H1 (cell line): Measurements from ENCODE around the gene LAMA3. TPM values are rescaled to one million over a fixed set of nuclear protein-coding genes. Genes with fewer than 3 reads are reported as not detected.

Experiments
- JUN ChIP-seq: IDR thresholded peaks from 2 replicates; pipeline ENCODE4 v1.6.1; 2011; ENCODE audit warnings: low read depth, mild to moderate bottlenecking, improper control_type of control experiment, low read length
- POLR2AphosphoS5 ChIP-seq: IDR thresholded peaks from 2 replicates; pipeline ENCODE4 v1.6.1; 2011; ENCODE audit warnings: low read depth, low read length
- SP1 ChIP-seq: IDR thresholded peaks from 2 replicates; pipeline ENCODE4 v1.6.1; 2011; ENCODE audit warnings: low read depth, low read length
- TAF1 ChIP-seq: IDR thresholded peaks from 2 replicates; pipeline ENCODE4 v1.6.1; 2011; ENCODE audit warnings: mild to moderate bottlenecking, low read depth, low read length
- ZNF274 ChIP-seq: IDR thresholded peaks from 2 replicates; pipeline ENCODE4 v1.7.0; 2012; ENCODE audit warnings: low read length, borderline replicate concordance; ENCODE audit errors: extremely low read depth
- polyA plus RNA-seq, 7 experiments: library from polyadenylated mRNA; depleted of rRNA in 3 of 7; stranded (reverse) in 5 of 7; unstranded in 2 of 7; fragments of >200 nt in 5 of 7; fragments of 200-250 nt in 2 of 7; gene quantifications; 1 replicate in 5 of 7; 2 replicates in 1 of 7; 4 replicates in 1 of 7; pipeline versions ENCODE4 v1.2.1 to v1.2.3, GENCODE V29; 2011 to 2013; ENCODE audit warnings: missing spikeins in 2 of 7, mixed read lengths in 2 of 7
- total RNA-seq: library from RNA; stranded (reverse); fragmentation: NEBNext Ultra II Directional; extraction: Animal tissue kit (Norgen Biotek cat#: 25700); gene quantifications from 2 replicates; pipeline ENCODE4 v1.2.1, GENCODE V29; 2021
- TF ChIP-seq, protein P1 (sequence below): IDR thresholded peaks from 2 replicates; pipeline ENCODE4 v1.6.1; 2012; ENCODE audit warnings: low read length, inconsistent platforms

LAMA3 gene
- total and polyA plus RNA-seq, 2 of the 8 experiments (the other 6 are each of a cell fraction or from before 2014, with no cell fraction given): 0.76 to 5.0 TPM

DNA sequence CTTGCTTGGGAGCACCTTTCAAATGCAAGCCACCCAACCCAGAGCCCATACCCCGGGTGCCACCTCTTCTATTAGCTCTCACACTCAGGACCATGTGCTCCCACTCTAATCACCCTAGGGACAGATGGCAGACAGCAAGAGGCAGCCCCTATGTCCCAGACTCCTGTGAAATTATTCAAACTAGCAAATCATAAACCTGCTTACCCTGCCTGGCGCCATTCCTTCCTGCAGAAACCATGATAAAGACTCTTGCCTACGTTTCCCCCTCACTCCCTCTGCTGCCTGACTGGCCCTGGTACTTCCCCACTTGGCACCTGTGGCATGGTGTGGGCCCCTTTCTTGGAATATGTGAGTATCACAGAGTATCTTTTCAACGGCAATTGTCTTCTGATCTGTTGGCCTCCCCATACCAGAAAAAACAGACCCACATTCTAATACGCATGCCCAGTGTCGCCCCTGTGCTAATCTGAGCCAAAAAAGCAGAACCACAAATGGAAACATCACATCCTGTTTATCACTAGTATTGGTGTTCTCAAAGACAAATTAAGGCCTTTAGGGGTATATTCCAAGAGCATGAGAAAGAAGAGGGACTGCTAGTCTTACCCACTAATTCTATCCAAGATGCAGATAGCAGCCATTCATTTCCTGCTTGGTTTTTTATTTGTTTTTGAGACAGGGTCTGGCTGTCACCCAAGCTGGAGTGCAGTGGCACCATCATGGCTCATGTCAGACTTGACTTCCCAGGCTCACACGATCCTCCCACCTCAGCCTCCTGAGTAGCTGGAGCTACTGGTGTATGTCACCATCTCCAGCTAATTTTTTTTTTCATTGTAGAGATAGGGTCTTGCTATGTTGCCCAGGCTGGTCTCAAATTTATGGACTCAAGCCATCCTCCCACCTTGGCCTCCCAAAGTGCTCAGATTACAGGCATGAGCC lies 281.2 kb downstream of the LAMA3 start (continued):
- TF ChIP-seq JUN: no peak
- TF ChIP-seq ZNF274: no peak
- TF ChIP-seq, protein P1, sequence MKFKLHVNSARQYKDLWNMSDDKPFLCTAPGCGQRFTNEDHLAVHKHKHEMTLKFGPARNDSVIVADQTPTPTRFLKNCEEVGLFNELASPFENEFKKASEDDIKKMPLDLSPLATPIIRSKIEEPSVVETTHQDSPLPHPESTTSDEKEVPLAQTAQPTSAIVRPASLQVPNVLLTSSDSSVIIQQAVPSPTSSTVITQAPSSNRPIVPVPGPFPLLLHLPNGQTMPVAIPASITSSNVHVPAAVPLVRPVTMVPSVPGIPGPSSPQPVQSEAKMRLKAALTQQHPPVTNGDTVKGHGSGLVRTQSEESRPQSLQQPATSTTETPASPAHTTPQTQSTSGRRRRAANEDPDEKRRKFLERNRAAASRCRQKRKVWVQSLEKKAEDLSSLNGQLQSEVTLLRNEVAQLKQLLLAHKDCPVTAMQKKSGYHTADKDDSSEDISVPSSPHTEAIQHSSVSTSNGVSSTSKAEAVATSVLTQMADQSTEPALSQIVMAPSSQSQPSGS: no peak
- no peak for TF ChIP-seq POLR2AphosphoS5
- no peak for TF ChIP-seq SP1
- TF ChIP-seq TAF1: no peak
- TF ChIP-seq, all 59 proteins: peak for 0
